ENCODE results near the gene TAS2R43.
"Not testable (repeated sequence)": the region's sequence is repeated elsewhere in the genome, so short reads cannot be mapped to it uniquely, and the experiment has no call there.

The TAS2R43 gene

GRCh38 chr12:11092128-11092527 lies at the start of gene TAS2R43:
Gene TAS2R43 (minus strand): TSS chr12:11092313. CDS start chr12:11092229, 84 bp downstream.
- no peak for DNase-seq (ENCODE audit: low spot score)

GRCh38 chr12:11136075-11136474 lies 44.0 kb upstream of the TAS2R43 start:
- no peak for DNase-seq (ENCODE audit: low spot score)

- no peak for DNase-seq (ENCODE audit: low spot score)
These were observed 42.2 kb upstream of the TAS2R43 start, which contains the start of gene TAS2R30 for GRCh38 chr12:11134305-11134704. Gene TAS2R30 (minus strand): TSS chr12:11134644. CDS start chr12:11134244, 400 bp downstream.

- no peak for DNase-seq (ENCODE audit: low spot score)
These were observed 41.7 kb upstream of the TAS2R43 start for GRCh38 chr12:11133816-11134215.

GRCh38 chr12:11133162-11133561 lies 41.0 kb upstream of the TAS2R43 start:
- DNase-seq (ENCODE audit: low spot score): no peak

- no peak for DNase-seq (ENCODE audit: low spot score)
These were observed 38.9 kb upstream of the TAS2R43 start for GRCh38 chr12:11130999-11131398.

GRCh38 chr12:11130382-11130781 lies 38.3 kb upstream of the TAS2R43 start:
- DNase-seq (ENCODE audit: low spot score): no peak

- DNase-seq (ENCODE audit: low spot score): not testable (repeated sequence)
These were observed 22.0 kb upstream of the TAS2R43 start for GRCh38 chr12:11114130-11114529.

GRCh38 chr12:11111213-11111612 lies 19.1 kb upstream of the TAS2R43 start:
- not testable (repeated sequence) for DNase-seq (ENCODE audit: low spot score)

- no peak for DNase-seq (ENCODE audit: low spot score)
These were observed 16.7 kb upstream of the TAS2R43 start for GRCh38 chr12:11108862-11109261.

- DNase-seq (ENCODE audit: low spot score): no peak
These were observed 15.6 kb upstream of the TAS2R43 start for GRCh38 chr12:11107719-11108118.

- DNase-seq (ENCODE audit: low spot score): no peak
These were observed 14.2 kb upstream of the TAS2R43 start for GRCh38 chr12:11106288-11106687.

- DNase-seq (ENCODE audit: low spot score): no peak
These were observed 13.4 kb upstream of the TAS2R43 start for GRCh38 chr12:11105546-11105945.

GRCh38 chr12:11094910-11095309 lies 2.8 kb upstream of the TAS2R43 start:
- DNase-seq (ENCODE audit: low spot score): not testable (repeated sequence)

- no peak for DNase-seq (ENCODE audit: low spot score)
These were observed 2.9 kb downstream of the TAS2R43 start for GRCh38 chr12:11089246-11089645.

GRCh38 chr12:11085419-11085818 lies 6.7 kb downstream of the TAS2R43 start:
- DNase-seq (ENCODE audit: low spot score): no peak

- DNase-seq (ENCODE audit: low spot score): no peak
These were observed 10.1 kb downstream of the TAS2R43 start for GRCh38 chr12:11081987-11082386.

- no peak for DNase-seq (ENCODE audit: low spot score)
These were observed 13.9 kb downstream of the TAS2R43 start for GRCh38 chr12:11078246-11078645.

GRCh38 chr12:11075642-11076041 lies 16.5 kb downstream of the TAS2R43 start:
- no peak for DNase-seq (ENCODE audit: low spot score)

- DNase-seq (ENCODE audit: low spot score): no peak
These were observed 20.7 kb downstream of the TAS2R43 start for GRCh38 chr12:11071414-11071813.

GRCh38 chr12:11070999-11071398 lies 21.1 kb downstream of the TAS2R43 start:
- no peak for DNase-seq (ENCODE audit: low spot score)

- DNase-seq (ENCODE audit: low spot score): no peak
These were observed 22.2 kb downstream of the TAS2R43 start for GRCh38 chr12:11069854-11070365.

- DNase-seq (ENCODE audit: low spot score): no peak
These were observed 24.6 kb downstream of the TAS2R43 start for GRCh38 chr12:11067514-11067913.

- not testable (repeated sequence) for DNase-seq (ENCODE audit: low spot score)
These were observed 29.9 kb downstream of the TAS2R43 start, which contains the start of gene TAS2R46 for GRCh38 chr12:11062194-11062593. Gene TAS2R46 (minus strand): TSS chr12:11062294. CDS start chr12:11062294, 0 bp downstream.

Measured in LoVo (cell line).